GM21576 (cell line): ENCODE measurements around the gene SLC20A1.
A peak's percentile ranks its signal among the peaks of the same experiment; 100 is the strongest.
"Not testable (repeated sequence)": the region's sequence is repeated elsewhere in the genome, so short reads cannot be mapped to it uniquely, and the experiment has no call there.

Source experiments
- ATAC-seq: cut with Tn5 transposase; IDR thresholded peaks from one replicate; pipeline ENCODE4 v1.9.1; 2021; ENCODE audit warnings: mild to moderate bottlenecking, moderate library complexity; ENCODE audit not compliant: unreplicated experiment

The SLC20A1 gene

GRCh38 chr2:112706170-112706664 is 60.5 kb downstream of the SLC20A1 start:
- ATAC-seq = peak; percentile 36

DNA sequence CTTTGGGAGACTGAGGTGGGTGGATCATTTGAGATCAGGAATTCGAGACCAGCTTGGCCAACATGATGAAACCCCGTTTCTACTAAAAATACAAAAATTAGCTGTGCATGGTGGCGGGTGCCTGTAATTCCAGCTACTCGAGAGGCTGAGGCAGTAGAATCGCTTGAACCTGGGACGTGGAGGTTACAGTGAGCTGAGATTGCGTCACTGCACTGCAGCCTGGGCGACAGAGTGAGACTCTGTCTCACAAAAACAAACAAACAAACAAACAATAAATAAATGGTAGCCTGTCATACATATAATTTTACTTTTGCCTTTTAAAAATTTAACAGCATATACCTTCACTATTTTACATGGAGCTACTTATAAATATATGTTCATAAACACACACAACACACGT is 61.2 kb downstream of the SLC20A1 start:
- not testable (repeated sequence) for ATAC-seq

- ATAC-seq = no peak
Observed at GRCh38 chr2:112708968-112709367, 63.2 kb downstream of the SLC20A1 start.

DNA sequence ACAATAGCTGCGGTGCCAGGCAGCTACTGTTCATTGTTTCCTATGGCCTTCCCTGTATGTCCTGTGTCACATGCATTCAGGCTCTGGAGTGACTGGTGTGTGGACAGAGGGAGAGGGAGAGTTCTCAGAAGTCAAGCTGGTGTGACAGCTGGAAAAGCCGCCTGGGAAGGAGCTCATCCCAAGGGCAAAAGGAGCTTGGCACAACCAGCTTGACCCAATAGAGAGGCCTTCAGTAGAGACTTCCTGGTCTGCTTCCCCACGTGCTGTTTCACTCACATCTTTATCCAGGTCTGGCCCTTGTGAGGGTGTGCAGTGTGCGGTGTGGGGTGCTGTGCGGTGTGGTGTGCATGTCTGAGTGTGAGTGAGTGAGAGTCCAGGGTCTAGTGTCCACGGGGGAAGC is 64.0 kb downstream of the SLC20A1 start:
- ATAC-seq = no peak

GRCh38 chr2:112710956-112711750 is 65.4 kb downstream of the SLC20A1 start:
- ATAC-seq = no peak

DNA sequence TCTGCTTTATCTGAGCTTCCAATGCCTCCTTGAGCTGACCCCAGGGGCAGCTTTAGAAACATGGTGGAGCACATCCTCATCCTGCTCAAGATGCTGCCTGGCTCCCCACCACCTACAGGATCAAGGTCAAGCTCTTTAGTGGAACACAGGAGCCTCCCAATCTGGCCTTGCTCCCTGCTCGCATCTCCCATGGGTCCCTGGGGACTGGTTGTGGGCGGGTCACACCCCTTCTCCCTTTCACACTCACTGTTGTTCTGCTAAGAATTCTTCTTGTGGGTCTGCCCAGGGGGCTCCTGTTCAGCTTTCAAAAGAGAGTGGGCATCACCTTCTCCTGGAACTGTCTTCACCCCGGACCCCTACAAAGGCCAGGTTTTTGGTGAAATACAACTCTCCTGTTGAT is 66.7 kb downstream of the SLC20A1 start:
- ATAC-seq = no peak

- no peak for ATAC-seq
Observed at GRCh38 chr2:112712903-112713584, 67.3 kb downstream of the SLC20A1 start.
